GM19372 (cell line): ENCODE results near the gene SHISA9.

Source experiments
- ATAC-seq: cut with Tn5 transposase; IDR thresholded peaks from one replicate; pipeline ENCODE4 v1.9.1; 2021; ENCODE audit warnings: mild to moderate bottlenecking, low read depth, moderate library complexity; ENCODE audit not compliant: unreplicated experiment

Gene SHISA9

DNA sequence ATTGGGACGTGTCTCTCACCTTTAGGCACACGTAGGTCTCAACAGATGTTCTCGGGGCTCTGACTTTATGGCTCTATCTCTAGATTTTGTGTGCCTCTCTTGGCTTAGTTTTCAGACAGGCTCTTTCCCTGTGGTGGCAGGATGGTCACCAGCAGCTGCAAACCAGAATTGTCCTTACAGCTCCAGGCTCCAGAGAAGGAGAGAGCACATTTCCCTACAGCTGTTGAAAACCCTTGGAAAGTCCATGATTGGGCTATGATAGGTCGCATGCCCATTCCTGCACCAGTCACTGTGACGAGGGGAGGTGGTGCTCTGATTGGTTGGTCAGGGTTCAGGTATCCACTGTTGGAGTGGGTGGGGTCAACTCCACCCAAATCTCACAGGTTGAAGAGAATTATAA lies 41.5 kb downstream of the SHISA9 start:
- no peak for ATAC-seq

DNA sequence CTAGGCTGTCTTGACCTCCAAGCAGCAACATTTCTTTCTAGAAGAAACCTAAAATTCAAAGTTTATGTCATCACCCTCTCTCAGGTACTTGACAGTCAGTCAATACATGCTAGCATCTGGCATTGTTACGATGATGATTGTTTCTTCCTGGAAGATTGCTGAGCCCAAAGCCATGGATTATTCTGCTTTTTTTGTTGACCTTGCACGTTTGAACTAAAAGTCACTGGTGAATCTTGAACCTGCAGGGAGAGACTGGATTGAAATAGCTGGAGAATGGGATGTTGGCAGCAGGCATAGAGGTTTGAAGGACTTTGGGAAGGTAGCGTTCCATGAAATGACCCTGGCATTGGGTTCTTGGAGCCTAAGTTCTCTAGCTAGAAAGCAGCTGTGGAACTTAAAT lies 42.9 kb downstream of the SHISA9 start:
- no peak for ATAC-seq

DNA sequence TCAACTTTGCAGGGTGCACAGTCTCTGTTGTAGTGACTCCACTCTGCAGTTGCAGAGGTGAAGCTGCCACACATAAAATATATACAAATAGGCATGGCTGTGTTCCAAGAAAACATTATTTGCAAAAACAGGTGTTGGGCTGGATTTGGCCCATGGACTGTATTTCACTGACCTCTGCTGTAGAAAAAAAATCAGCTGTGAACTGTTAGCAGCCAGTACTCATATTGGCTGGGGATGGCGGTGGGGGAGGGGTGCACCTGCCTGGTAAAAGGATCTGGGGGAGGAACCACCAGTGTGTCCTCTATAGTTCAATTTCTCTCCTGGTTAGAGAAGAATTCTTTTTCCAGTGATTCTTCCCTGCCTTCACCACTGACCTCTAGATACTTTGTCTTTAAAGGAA lies 50.0 kb downstream of the SHISA9 start:
- no peak for ATAC-seq

DNA sequence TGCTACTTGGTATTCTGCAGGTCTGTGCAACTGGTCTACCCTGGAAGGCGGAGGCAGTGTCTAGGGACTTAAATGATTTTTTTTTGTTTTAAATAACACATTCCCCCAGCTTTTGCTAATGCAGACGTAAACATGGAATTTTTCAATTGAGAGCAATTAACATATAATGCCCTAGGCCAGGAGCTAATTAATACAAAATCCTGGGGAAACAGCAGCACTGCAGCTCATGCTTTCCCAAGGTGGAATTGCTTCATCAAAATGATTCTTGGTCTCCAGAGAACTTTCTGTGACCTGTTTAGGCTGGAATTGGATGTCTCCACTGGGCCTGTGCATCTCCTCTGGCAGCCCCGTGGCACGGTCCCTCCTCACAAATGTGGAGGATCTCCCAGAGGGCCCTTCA lies 50.6 kb downstream of the SHISA9 start:
- no peak for ATAC-seq

DNA sequence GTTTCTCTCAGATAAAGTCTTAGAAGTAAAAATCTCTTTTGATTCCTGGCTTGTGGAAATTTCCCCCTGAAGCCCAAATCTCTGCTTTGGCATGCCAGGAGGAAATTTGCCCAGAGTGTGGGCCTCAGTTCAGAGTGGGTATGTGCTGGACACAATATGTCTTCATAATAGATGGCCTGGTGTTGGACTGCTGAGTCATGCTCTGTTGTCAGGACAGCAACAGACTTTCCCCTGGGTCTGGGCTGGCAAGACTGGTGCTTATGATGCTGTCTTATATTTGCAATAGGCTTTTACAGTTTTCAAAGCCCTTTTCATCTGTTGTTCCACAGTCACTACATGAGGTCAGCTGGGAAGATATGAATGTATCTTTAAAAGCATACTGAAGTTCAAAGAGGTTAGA lies 57.0 kb downstream of the SHISA9 start:
- no peak for ATAC-seq

DNA sequence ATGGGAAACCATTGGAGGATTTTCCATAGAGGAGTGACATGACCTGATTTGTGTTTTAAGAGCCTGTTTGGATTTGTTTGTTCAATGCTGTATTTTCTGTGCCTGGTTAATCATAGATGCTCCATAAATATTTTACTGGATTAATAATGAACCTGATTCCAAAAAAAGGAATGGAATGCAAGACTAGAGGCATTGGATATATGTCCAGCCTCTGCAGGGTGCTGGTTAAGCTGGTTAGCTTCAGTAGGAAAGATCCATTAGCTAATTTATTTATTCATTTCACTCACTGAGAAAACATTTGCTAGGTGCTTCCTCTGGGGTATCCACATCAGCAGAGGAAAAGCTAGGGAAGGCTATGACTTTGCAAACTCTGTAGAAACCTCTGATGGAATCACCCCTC lies 57.7 kb downstream of the SHISA9 start:
- ATAC-seq, result no peak

DNA sequence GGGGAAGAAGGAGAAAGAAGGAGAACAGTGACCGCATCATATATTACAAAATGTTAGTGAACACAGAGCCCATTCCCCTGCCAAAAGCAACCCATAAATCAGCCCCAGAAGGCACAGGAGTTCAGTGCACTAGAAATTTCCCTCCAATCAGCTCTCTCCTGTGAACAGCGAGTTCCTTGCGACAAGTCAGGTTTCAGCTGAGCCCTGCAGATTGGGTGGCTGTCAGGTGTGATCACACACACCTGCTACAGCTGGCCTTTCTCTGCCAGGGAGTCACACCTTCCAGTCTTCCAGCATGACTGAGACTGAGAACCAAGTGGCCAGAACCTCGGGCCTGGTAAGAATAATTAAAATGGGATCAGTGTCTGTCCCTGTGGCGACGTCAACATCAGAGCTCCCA lies 60.2 kb downstream of the SHISA9 start:
- no peak for ATAC-seq

DNA sequence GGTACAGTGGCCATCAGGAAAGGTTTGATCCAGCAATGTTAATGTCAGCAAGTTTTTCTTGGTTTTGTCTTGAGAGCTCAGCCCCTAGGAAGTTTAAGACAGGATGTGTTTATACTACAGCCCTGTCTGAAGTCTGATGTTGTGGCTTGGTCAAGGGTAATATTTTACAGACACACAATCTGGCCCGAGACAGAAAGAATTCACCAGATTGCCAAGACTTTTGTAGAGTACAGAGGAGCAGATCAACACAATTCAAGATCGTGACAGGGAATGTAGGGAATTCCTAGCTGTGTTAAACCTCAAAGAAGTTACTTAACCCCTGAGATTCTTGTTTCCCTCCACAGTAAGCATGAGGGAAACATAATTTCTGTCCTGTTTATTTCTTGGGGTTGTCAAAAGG lies 63.1 kb downstream of the SHISA9 start:
- ATAC-seq, result no peak

DNA sequence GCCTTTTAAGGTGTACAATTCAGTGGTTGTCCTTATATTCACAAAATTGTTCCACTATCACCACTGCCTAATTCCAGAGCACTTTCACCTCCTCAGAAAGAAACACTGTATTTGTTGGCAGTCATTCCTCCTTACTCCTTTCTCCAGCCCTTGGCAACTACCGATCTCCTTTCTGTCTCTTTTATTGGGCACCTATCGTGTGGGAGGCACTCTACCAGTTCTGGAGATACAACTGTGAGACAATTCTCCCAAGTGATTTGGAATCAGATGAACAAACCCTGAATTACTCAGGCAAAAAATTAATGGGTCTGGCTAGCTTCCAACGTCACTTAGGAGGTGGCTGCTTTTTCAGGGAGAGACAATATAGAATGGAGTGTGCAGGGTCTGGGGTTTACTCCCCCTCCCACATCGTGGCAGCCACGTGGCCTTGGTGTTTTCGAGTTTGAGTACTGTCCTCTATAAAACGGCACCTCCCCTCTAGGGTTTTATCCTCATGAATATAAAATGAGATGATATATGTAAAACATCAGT lies 63.9 kb downstream of the SHISA9 start:
- no peak for ATAC-seq

DNA sequence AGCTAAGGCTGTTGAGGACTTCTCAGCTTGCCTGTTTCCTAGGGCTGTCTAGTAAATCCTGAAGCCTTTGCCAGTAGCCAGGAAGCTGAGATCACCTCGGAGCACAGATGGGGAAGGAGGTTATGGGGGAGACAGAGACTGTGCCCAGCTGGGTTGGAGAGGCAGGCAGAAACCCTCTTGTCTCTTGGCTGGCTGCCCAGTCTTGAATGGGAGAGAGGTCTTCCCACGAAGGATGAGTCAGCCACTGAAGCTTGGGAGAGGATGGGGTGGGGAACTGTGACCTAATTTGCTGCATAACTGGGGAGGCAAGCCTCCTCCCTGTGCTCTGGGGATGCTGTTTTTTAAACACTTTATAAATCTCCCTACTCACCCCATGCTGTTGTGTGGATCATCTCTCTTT lies 69.8 kb downstream of the SHISA9 start:
- ATAC-seq, result no peak

DNA sequence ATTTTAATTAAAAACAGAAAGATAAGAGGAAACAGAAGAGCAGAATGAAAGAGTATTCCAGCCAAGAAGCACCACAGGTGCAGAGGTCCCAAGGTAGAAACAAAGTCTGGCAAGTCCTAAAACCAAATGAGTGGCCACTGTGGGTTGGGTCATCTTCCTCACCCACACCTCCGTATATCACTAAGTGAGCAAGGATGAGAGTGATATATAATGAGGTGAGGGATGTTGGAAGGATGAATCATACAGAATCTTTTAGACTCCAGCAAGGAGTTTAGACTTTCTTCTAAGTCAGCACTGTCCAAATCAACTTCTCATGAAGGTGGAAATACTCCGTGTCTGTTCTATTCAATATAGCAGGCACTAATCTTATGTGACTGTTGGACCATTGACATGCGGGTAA lies 70.8 kb downstream of the SHISA9 start:
- no peak for ATAC-seq

DNA sequence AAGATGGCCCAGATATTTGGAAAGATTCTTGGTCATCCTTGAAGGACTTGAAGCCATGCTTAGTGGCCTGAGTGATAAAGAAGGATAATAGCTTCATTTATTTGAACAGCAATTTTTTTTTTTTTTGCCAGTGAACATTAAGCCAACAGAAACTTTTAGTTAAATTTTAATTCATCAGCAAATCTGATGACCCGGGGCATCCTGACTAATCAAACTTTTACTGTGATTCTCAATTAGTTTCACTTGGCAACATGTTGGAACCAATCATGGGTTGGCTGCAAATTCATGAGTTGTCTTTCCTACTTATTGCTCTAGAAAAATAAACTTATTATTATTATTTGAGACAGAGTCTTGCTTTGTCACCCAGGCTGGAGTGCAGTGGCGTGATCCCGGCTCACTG lies 74.4 kb downstream of the SHISA9 start:
- ATAC-seq, result no peak

DNA sequence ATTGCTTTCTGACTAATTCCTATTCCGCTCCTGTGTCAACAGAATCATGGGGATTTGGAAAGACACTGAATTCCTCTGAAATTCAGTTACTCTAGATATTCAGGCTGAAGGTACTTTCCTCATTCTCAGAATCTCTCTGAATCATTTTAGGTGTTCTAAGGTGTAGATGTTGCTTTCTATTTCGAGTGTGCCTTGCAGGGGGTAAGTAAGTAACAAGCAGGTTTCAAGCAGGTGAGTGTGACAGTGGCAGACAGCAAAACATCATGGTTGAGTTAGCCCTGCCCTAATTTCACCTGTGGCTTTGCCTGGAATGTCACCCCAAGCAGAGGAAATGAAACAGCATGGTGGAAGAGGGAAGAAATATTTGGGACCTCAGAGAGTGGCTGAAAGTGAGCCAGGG lies 75.1 kb downstream of the SHISA9 start:
- no peak for ATAC-seq

DNA sequence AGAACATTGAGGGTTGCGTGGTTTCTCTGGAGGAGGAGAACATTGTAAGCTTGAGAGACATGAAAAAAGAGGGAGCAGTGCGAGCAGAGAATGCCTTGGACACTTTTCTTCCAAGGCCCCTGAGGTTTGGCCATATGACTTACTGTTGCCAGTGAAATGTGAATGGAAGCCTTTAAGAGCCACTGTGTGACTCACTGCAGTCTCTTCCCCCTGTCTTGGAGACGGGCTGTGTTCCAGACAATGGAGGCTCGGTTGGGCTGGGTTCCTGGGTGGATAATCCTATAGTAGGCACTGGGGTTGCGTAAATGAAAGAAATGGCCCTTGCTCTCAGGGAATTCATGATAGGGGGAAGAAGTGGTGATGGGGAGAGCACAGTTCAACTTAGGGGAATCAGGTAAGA lies 75.5 kb downstream of the SHISA9 start:
- no peak for ATAC-seq

DNA sequence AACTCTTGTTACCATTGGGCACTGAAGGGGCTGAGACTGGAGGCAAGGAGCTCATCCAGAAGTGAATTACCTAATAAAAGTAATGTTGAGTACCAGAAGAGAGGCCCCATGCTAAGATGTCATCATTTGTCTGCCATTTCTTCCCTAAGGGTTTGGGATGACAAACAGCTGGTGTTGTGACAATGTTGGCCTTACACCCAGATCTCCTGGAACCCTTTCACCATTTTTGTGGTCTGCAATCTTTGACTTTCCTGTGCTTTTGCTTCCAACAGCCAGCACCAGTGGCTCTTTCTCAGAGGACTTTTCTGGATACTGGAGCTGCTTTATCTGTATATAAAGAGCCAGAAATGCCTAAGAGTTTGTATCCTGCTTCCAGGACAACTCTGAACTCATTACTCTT lies 84.1 kb downstream of the SHISA9 start:
- no peak for ATAC-seq

DNA sequence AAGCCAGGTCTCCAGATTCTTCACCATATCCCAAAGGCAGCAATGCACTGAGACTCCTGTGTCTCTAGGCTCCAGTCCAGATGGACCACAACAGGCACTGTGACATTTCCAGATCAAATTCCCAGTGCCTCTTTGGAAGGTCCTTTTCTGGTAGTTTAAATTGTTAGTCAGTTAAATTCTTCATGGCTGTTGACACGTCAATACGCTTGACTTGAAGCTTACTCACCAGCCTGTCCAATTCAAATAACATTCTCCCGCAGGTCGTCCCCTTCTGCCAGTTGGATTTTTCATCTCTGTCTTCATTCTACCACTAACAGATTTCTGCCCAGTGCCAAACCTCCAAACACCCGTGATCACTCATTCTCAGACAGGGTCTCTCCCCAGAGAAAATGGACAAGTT lies 86.7 kb downstream of the SHISA9 start:
- ATAC-seq, result no peak

DNA sequence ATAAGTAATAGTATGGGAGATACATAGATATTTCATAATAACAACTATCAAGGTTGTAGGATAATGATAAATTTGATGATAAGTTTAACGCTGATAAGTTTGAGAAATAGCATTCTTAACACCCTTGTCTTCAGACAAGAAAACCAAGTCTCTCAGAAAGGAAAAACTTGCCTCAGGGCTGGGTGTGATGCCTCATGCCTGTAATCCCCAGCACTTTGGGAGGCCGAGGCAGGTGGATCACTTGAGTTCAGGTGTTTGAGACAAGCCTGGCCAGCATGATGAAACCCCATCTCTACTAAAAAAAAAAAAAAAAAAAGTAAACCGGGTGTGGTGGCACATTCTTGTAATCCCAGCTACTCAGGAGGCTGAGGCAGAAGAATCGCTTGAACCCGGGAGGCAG lies 90.7 kb downstream of the SHISA9 start:
- no peak for ATAC-seq

DNA sequence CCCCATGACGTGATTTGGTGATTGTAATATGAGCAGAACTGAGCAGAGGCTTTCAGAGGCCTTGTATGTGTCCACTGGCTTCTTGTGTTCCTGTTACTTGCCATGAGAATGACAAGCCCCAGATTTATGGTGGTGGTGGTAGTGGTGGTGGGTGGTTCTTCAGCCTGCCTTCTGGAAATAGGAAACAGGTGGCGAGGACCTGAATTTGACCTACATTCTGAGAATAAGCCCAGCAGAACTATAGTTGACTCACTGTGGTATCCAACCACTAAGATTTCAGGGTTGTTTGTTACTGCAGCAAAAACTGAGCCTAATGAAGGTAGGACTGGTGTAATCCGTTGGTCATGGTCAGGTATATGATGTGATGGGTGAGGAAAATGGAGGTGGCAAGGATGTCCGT lies 93.0 kb downstream of the SHISA9 start:
- ATAC-seq, result no peak

DNA sequence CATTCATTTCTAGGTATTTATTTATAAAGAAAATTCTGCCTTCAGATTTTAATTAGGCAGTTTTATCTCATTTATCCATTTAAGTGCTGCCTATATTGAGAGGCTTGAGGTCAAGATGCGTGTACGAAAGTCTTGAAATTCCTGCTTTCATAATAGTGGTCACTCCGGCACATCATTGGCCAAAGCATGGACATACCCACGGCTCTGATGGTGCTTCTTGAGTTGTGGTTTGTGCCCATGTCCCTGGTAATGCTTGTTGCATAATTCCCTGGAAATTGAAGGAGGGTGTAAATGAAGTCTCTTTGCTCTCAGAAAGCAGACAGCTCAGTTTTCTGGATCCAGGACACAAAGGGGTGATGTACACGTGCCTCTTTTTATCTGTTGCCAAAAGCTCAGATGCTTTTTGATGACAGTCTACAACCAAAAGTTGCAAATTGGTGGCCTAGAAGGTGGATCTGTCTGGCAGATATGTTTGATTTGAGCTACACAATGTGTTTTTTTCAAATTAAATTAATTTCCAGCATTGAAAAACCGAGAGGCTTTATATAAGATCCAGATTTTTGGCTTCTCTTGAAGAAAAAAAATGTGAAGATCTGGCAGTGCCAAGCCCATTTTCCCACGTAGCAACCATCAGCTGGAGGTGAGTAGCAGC lies 94.4 kb downstream of the SHISA9 start:
- ATAC-seq, result no peak

DNA sequence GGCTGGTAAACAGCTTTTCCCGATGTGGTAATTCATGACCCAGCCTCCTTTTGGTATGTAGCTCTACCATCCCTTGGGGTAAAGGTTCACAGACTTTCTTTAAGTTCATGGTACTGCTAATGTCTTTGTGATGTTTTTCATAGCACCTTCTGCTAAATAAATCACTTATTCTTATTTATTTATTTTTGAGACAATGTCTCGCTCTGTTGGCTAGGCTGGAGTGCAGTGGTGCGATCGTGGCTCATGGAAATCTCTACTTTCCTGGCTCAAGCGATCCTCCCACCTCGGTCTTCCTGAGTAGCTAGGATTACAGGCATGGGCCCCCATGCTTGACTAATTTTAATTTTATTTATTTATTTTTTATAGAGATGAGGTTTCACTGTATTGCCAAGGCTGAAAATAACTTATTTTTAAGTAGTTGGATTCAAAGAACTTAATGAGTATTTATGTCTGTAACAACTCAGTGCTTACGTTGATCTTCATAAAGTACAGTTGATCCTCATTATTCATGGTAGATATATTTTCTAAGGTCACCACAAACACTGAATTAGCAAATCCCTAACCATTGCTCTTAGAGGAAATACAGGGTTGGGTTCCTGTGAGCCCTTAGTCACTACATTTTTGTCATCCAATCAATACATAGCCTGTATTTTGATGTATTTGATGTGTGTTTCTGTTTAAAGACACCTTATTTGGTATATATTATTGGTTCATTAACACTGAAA lies 97.1 kb downstream of the SHISA9 start:
- ATAC-seq, result no peak

DNA sequence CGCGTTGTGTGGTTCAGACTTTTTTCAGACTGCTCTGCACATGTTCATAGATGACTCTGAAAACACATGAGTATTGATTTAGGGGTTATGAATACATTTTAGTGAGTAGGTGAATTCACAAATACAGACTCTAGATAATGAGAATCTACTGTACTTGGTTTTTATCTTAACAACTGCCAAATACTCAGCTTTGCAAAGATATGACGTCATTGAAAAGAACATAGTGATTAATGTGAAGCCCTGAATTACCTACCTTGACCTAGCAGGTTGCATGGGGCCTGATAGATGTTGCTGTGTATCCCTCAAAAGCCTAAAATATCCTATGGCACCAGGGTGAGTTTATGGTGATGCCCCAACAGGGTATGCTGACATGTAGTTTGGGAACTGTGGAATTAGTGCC lies 98.0 kb downstream of the SHISA9 start:
- no peak for ATAC-seq

DNA sequence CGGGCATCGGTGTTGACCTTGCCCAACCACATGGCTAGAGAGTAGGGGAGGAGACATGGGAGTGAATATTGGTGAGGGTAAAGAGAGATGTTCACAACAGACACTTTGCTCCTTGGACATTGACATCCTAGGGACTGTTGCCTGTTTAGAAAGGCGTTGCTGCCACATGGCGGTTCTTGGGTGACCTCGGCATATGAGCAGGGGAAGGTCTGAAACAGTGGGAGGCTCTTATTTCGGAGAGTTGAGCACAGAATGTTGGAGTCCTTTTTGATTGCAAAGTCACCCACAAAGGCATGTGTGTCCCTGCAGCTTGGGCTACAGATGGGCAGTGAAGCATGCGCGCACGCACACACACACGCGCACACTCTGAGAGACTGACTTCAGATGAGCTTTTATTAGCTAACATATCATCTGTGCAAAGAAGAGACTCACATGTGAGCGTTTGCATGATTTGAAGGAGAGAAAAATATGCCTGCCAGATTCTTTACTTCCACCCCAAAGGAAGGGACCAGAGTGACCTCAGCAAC lies 104.4 kb downstream of the SHISA9 start:
- no peak for ATAC-seq
